ENCODE results near the gene AMER3.

Gene AMER3

GRCh38 chr2:130769343-130769907 is 14.1 kb downstream of the AMER3 start:
- H3K27ac Mint-ChIP-seq: peak overlapping the region in 1 of 3 experiments; percentile 35
- H3K4me3 Mint-ChIP-seq: no peak overlapping the region
- peaks cover 25% of the 10 kb centered on the region for H3K27me3 Mint-ChIP-seq (ENCODE audit: low read depth)
- H3K4me1 Mint-ChIP-seq: no peaks in the 10 kb centered on the region
- no peaks in the 10 kb centered on the region for H3K36me3 Mint-ChIP-seq (ENCODE audit: low read depth)
- no peak for TF ChIP-seq CTCF (IDR thresholded peaks at IDR 0.05; ENCODE audit: unreplicated experiment in 3 of 3)
- peaks cover 9% of the 10 kb centered on the region for H3K9me3 Mint-ChIP-seq

- Mint-ChIP-seq H3K27ac (no peak overlapping the region), H3K9me3 (peaks cover 9% of the 10 kb centered on the region), H3K36me3 (ENCODE audit: low read depth) (no peaks in the 10 kb centered on the region), H3K27me3 (ENCODE audit: low read depth) (peaks cover 8% of the 10 kb centered on the region), H3K4me3 (no peak overlapping the region), H3K4me1 (no peaks in the 10 kb centered on the region)
- TF ChIP-seq CTCF (IDR thresholded peaks at IDR 0.05; ENCODE audit: unreplicated experiment in 3 of 3): no peak
These were observed 21.2 kb downstream of the AMER3 start for GRCh38 chr2:130776550-130776949.

GRCh38 chr2:130778781-130779180 is 23.4 kb downstream of the AMER3 start:
- no peak overlapping the region for H3K27ac Mint-ChIP-seq
- no peak overlapping the region for H3K4me3 Mint-ChIP-seq
- TF ChIP-seq CTCF (IDR thresholded peaks at IDR 0.05; ENCODE audit: unreplicated experiment in 3 of 3): no peak
- H3K4me1 Mint-ChIP-seq: no peaks in the 10 kb centered on the region
- peaks cover 10% of the 10 kb centered on the region for H3K27me3 Mint-ChIP-seq (ENCODE audit: low read depth)
- H3K36me3 Mint-ChIP-seq (ENCODE audit: low read depth): no peaks in the 10 kb centered on the region
- H3K9me3 Mint-ChIP-seq: no peaks in the 10 kb centered on the region

GRCh38 chr2:130785466-130786055 is 30.2 kb downstream of the AMER3 start:
- TF ChIP-seq CTCF (IDR thresholded peaks at IDR 0.05; ENCODE audit: unreplicated experiment in 3 of 3): no peak
- Mint-ChIP-seq H3K4me3 (no peak overlapping the region), H3K27ac (no peak overlapping the region), H3K36me3 (ENCODE audit: low read depth) (no peaks in the 10 kb centered on the region), H3K4me1 (no peaks in the 10 kb centered on the region), H3K9me3 (no peaks in the 10 kb centered on the region), H3K27me3 (ENCODE audit: low read depth) (peaks cover 17% of the 10 kb centered on the region)

- Mint-ChIP-seq H3K4me1 (no peaks in the 10 kb centered on the region), H3K9me3 (no peaks in the 10 kb centered on the region), H3K4me3 (no peak overlapping the region), H3K27me3 (ENCODE audit: low read depth) (peaks cover 17% of the 10 kb centered on the region), H3K27ac (no peak overlapping the region), H3K36me3 (ENCODE audit: low read depth) (no peaks in the 10 kb centered on the region)
- no peak for TF ChIP-seq CTCF (IDR thresholded peaks at IDR 0.05; ENCODE audit: unreplicated experiment in 3 of 3)
These were observed 30.7 kb downstream of the AMER3 start for GRCh38 chr2:130786076-130786475.

- no peak overlapping the region for H3K4me3 Mint-ChIP-seq
- H3K27me3 Mint-ChIP-seq (ENCODE audit: low read depth): peaks cover 20% of the 10 kb centered on the region
- H3K27ac Mint-ChIP-seq: no peak overlapping the region
- no peaks in the 10 kb centered on the region for H3K36me3 Mint-ChIP-seq (ENCODE audit: low read depth)
- no peaks in the 10 kb centered on the region for H3K4me1 Mint-ChIP-seq
- TF ChIP-seq CTCF (IDR thresholded peaks at IDR 0.05; ENCODE audit: unreplicated experiment in 3 of 3): no peak
- H3K9me3 Mint-ChIP-seq: no peaks in the 10 kb centered on the region
These were observed 32.5 kb downstream of the AMER3 start for GRCh38 chr2:130787841-130788240.

Data from nephron (organoid).